Epidermal melanocyte (primary cell): ENCODE results near the gene TNNI2.
A peak's percentile ranks its signal among the peaks of the same experiment; 100 is the strongest.

Source experiments
- DNase-seq: peaks from one replicate; pipeline ENCODE4 v3.0.0; 2011; ENCODE audit warnings: low spot score; ENCODE audit not compliant: insufficient read length

Gene TNNI2

GRCh38 chr11:1832920-1833295, 5.9 kb upstream of the TNNI2 start:
- no peak for DNase-seq

DNA sequence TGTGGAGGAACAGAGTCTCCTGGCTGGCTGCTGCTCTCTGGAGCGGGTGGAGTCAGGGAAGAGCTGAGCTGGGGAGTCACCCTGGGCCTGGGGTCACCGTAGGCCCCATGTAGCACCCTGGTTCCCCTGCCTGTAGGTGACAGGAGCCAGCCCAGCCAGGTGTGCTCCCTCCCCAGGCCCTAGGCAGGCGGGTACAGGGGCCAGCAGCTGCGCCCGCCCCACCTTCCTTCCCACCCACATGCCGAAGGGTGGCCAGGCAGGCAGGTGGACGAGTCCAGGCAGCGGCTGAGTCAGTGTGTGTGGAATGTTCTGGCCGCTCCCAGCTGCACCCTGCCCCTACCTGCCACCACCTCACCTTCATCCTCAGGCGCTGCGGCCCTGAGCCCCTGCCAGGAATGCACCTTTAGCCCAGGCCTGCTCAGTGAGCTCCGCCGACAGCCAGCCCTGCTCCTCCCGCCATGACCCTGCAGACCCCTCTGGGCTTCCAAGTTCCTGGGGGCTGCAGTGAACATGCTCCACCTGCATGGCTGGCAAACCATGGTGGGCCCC, 4.6 kb upstream of the TNNI2 start:
- DNase-seq: no peak

- DNase-seq: no peak
These were observed 3.8 kb upstream of the TNNI2 start, which contains the start of gene SYT8 for GRCh38 chr11:1834779-1835670. Gene SYT8 (plus strand): TSS chr11:1834990. CDS start chr11:1835106, 116 bp downstream.

- no peak for DNase-seq
These were observed 3.1 kb upstream of the TNNI2 start for GRCh38 chr11:1835671-1836010.

DNA sequence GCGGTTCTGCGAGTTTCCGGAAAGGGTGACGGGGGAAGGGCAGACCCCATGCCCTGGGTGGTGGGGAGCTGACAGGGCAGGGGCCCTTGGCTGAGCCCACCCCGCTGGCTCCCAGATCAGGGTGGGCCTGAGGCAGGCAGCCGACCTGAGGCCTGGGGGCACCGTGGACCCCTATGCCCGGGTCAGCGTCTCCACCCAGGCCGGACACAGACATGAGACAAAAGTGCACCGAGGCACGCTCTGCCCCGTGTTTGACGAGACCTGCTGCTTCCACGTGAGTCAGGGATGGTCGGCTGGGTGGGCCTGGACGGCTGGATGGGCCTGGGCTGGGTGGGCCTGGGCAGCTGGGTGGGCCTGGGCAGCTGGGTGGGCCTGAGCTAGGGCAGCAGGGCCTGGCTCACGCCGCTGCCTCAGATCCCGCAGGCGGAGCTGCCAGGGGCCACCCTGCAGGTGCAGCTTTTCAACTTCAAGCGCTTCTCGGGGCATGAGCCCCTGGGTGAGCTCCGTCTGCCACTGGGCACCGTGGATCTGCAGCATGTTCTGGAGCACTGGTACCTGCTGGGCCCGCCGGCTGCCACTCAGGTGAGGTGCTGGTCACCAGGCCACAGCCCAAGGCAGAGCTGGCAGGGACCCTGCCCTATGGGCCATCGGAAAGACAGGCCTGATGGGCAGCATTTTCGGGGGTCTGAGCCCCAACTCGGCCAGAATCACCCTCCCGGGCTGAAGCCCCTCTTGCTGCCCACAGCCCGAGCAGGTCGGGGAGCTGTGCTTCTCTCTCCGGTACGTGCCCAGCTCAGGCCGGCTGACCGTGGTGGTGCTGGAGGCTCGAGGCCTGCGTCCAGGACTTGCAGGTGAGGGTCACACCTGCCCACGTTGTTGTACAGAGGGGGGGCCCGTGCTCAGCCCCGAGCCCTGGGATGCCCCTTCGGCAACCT, 2.5 kb upstream of the TNNI2 start:
- no peak for DNase-seq

- peak; percentile 83 for DNase-seq
These were observed 1.4 kb upstream of the TNNI2 start for GRCh38 chr11:1837171-1838076.

GRCh38 chr11:1838077-1838425, 730 bp upstream of the TNNI2 start:
- no peak for DNase-seq

DNA sequence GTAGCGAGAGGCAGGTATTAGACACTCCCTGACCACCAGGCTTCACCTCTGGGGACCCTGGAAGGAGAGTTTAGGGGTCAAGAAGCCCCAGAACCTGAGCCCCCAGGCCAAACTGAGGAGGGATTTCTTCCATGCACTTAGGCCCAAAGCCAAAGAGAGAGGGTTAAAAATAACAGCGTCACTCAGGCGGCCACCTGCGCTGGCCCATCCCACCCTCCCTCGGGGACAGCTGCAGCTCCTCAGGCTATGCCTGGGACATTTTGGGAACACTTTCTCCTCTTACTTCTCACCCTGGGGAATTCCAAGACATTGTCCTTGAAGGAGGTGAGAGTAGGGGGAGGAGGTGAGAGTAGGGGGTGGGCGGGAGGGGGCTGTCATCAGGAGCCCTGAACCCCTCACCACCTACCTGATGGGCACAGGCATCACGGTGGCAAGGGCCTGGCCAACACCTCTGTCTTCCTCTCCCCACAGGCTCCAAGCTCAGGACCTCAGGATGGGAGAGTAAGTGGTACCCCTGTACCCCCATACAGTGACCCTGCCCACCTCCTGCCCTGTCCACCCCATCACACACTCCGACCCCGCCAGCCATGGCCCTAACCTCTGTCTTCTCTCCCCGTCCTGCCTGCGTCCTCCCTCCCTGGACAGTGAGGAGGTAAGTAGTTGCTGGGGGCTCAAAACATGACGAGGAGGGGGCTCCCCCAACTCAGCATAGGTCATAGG, 583 bp downstream of the TNNI2 start:
- DNase-seq: no peak

DNA sequence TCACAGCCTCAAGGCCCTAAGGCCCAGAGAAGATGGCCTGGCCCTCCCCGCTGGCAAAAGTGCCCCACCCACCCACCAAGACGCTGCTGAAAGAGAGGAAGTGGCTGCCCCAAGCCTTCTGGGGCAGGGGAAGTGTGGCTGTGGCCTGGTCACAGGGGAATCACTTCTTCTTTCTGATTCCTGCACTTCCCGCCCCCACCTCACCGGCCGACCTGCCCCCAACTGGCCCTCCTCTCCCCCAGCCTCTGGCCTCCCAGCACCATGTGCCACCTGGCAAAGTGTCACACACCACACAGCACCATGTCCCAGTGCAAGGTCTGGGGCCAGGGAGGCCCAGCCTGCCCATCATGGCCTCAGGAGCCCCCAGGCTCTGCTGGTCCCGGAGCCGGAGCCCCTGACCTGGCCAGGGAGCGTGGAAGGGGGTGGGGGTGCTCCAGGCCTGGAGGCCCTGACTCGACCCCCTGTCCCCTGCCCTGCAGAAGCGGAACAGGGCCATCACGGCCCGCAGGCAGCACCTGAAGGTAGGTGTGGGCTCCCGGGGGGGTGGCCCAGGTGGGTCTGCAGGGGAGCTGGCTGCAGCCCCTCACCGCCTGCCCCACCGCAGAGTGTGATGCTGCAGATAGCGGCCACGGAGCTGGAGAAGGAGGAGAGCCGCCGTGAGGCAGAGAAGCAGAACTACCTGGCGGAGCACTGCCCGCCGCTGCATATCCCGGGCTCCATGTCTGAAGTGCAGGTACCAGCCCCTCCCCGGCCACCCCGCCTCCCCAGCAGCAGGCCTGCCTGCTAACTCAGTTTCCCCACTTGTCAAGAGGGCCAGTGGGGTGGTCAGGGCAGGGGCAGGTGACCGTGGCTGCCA, 1.4 kb downstream of the TNNI2 start:
- DNase-seq: no peak

DNA sequence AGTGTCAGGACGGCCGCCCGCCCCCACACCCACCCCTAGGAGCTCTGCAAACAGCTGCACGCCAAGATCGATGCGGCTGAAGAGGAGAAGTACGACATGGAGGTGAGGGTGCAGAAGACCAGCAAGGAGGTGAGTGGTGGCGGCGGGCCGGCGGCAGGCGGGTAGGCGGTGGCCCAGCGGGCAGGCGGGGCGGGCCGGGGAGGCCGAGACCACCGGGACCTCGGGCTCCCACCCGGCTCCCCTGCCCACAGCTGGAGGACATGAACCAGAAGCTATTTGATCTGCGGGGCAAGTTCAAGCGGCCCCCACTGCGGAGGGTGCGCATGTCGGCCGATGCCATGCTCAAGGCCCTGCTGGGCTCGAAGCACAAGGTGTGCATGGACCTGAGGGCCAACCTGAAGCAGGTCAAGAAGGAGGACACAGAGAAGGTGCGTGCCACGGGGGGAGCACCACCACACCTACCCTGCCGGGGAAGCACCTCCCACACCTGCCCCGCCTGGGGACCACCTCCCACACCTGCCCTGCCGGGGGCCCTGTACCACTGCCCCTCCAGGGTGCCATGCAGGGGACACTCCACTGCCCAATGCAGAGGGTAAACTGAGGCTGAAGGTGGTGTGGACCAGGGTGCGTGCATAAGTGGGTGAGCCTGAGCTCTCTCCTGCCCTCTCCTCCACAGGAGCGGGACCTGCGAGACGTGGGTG, 2.1 kb downstream of the TNNI2 start:
- no peak for DNase-seq

- no peak for DNase-seq
These were observed 2.8 kb downstream of the TNNI2 start for GRCh38 chr11:1841511-1842148.

- DNase-seq: no peak
These were observed 3.6 kb downstream of the TNNI2 start for GRCh38 chr11:1842149-1843097.

DNA sequence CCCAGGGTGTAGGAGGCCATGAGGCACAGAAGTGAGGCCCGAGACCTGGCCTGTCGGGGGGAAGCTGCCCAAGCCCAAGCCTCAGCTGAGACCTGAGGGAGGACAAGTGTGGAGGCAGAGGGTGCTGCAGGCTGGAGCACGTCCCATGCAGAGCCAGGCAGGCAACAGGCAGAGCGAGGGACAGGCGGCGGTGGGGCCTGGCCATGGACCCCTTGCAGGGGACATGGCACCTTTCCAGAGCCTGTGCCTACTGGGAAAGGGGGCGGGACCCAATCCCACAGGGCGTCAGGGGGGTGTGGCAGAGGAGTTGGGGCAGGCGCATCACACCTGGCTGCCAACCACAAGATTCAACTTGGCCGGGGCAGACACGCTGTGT, 4.3 kb downstream of the TNNI2 start:
- DNase-seq: no peak

GRCh38 chr11:1843796-1844195, 5.0 kb downstream of the TNNI2 start:
- DNase-seq: no peak

DNA sequence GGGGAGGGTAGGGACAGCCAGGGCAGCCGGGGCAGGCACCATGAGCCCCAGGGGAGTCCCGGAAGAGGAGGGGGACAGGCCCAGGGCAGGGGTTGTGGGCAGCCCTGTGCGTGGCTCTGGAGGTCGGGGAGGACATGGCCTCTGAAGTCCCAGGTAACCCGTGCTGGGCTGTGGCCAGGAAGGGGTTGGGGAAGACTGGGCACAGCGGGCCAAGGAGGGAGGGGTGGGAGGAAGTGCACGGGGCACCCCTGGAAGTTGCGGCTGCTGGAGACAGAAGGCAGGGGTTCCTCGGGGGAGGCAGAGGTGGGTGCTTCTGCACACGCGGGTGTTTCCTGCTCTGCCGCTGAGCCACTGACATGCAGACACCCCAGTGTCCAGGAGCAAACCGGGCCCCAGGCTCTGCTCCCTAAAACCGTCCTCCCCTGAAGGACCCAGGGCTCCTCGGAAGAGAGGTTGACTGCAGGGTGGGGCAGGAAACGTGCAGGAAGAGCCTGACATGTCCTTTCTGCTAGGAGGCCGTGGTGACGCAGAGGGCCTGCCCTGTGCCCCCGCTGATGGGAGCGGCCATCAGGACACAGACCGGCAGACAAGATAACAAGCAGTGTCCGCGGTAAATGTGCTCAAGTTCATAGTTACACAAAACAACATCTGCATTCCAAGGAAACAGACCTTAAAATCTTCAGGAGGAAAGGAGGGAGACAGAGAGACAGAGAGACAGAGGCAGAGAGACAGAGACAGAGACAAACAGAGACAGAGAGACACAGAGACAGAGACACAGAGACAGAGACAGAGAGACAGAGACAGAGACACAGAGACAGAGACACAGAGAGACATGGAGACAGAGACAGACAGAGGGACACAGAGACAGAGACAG, 5.7 kb downstream of the TNNI2 start:
- no peak for DNase-seq

DNA sequence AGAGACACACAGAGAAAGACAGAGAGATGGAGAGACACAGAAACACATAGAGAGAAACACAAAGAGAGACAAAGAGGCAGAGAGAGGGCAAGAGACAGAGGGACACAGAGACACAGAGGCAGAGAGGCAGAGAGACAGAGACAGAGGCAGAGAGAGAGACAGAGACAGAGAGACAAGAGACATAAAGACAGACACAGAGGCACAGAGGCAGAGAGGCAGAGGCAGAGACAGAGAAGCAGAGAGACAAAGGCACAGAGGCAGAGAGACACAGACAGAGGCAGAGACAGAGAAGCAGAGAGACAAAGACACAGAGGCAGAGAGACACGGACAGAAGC, 6.3 kb downstream of the TNNI2 start:
- no peak for DNase-seq
